ENCODE data around the gene CDK17. TPM values are rescaled to one million over a fixed set of nuclear protein-coding genes. Genes with fewer than 3 reads are reported as not detected.

Gene CDK17
- total and polyA plus RNA-seq, 9 donors: 13.8 to 59.2 (median 30.9) TPM

- no peaks in the 10 kb centered on the region for H3K27me3 ChIP-seq
- H3K36me3 ChIP-seq: no peaks in the 10 kb centered on the region
- no peaks in the 10 kb centered on the region for H3K4me1 ChIP-seq (ENCODE audit: insufficient read depth)
- no peaks in the 10 kb centered on the region for H3K9me3 ChIP-seq
- H3K4me3 ChIP-seq: no peak overlapping the region
- intact Hi-C loops (cut with DNase I): no loop called here
- no peak for DNase-seq
- TF ChIP-seq CTCF (IDR thresholded peaks at IDR 0.05) (no peak), EP300 (IDR thresholded peaks at IDR 0.05) (no peak), POLR2A (IDR thresholded peaks at IDR 0.05) (no peak)
- H3K27ac ChIP-seq: no peak overlapping the region
- WGBS, 3 donors: 80 to 89% (median 86%) methylated on average over 2 of the region's 2 CpGs
Observed at GRCh38 chr12:96302687-96303310, 97.4 kb downstream of the CDK17 start.

GRCh38 chr12:96301732-96302131, 98.5 kb downstream of the CDK17 start:
- Histone ChIP-seq H3K4me3 (no peak overlapping the region), H3K27ac (no peak overlapping the region), H3K9me3 (no peaks in the 10 kb centered on the region), H3K4me1 (ENCODE audit: insufficient read depth) (no peaks in the 10 kb centered on the region), H3K36me3 (no peaks in the 10 kb centered on the region), H3K27me3 (no peaks in the 10 kb centered on the region)
- DNase-seq: no peak
- no peak for TF ChIP-seq POLR2A (IDR thresholded peaks at IDR 0.05)
- no peak for TF ChIP-seq CTCF (IDR thresholded peaks at IDR 0.05)
- TF ChIP-seq EP300 (IDR thresholded peaks at IDR 0.05): no peak
- intact Hi-C loops (cut with DNase I): no loop called here
- WGBS, 3 donors: 77 to 92% (median 80%) methylated on average over 4 of the region's 4 CpGs

- no peak for TF ChIP-seq POLR2A (IDR thresholded peaks at IDR 0.05)
- no peak for TF ChIP-seq CTCF (IDR thresholded peaks at IDR 0.05)
- intact Hi-C loops (cut with DNase I): no loop called here
- no peaks in the 10 kb centered on the region for H3K27me3 ChIP-seq
- DNase-seq: no peak
- WGBS, 3 donors: 95 to 97% (median 97%) methylated on average over 5 of the region's 5 CpGs
- no peak overlapping the region for H3K27ac ChIP-seq
- H3K9me3 ChIP-seq: no peaks in the 10 kb centered on the region
- no peaks in the 10 kb centered on the region for H3K36me3 ChIP-seq
- peaks cover 2% of the 10 kb centered on the region for H3K4me1 ChIP-seq (ENCODE audit: insufficient read depth)
- no peak overlapping the region for H3K4me3 ChIP-seq
Observed at GRCh38 chr12:96300064-96300463, 100.2 kb downstream of the CDK17 start.

GRCh38 chr12:96297504-96297903, 102.7 kb downstream of the CDK17 start:
- TF ChIP-seq CTCF (IDR thresholded peaks at IDR 0.05): no peak
- no peak for TF ChIP-seq POLR2A (IDR thresholded peaks at IDR 0.05)
- no peak for TF ChIP-seq EP300 (IDR thresholded peaks at IDR 0.05)
- no peak for DNase-seq
- Histone ChIP-seq H3K27me3 (no peaks in the 10 kb centered on the region), H3K9me3 (no peaks in the 10 kb centered on the region), H3K4me1 (ENCODE audit: insufficient read depth) (peaks cover 2% of the 10 kb centered on the region), H3K36me3 (no peaks in the 10 kb centered on the region), H3K27ac (no peak overlapping the region), H3K4me3 (no peak overlapping the region)
- WGBS, 3 donors: 19 to 51% (median 24%) methylated on average over 4 of the region's 4 CpGs
- intact Hi-C loops (cut with DNase I): no loop called here
